Right atrium auricular region (tissue), 2 donors: ENCODE data around the gene RET. TPM values are rescaled to one million over a fixed set of nuclear protein-coding genes. Genes with fewer than 3 reads are reported as not detected.

ENCODE experiments used
- DNase-seq: peaks from one replicate; pipeline ENCODE4 v3.0.0-alpha.2; 2019; ENCODE audit warnings: low spot score
- H3K27ac ChIP-seq, 2 donors: fragments of 200-600 bp; sonication (generic); 1 replicate in 1 of 2; 2 replicates in 1 of 2; pipeline ENCODE4 v1.5.1; 2016 to 2019
- H3K27me3 ChIP-seq, 2 donors: fragments of 200-600 bp; sonication (generic); one replicate each; pipeline versions ENCODE4 v1.5.1 to v1.6.0; 2017 to 2019
- H3K36me3 ChIP-seq: fragments of 200-600 bp; sonication (generic); one replicate; pipeline ENCODE4 v1.5.1; 2016
- H3K4me1 ChIP-seq, 2 donors: fragments of 200-600 bp; sonication (generic); one replicate each; pipeline versions ENCODE4 v1.5.1 to v1.6.0; 2017 to 2019
- H3K4me3 ChIP-seq, 2 donors: fragments of 200-600 bp; sonication (generic); 1 replicate in 1 of 2; 2 replicates in 1 of 2; pipeline ENCODE4 v1.5.1; 2017 to 2019; ENCODE audit warnings: mild to moderate bottlenecking in 1 of 2, moderate library complexity in 1 of 2
- H3K9me3 ChIP-seq, 2 donors: fragments of 200-600 bp; sonication (generic); one replicate each; pipeline ENCODE4 v1.5.1; 2019
- total RNA-seq, 2 donors: library from RNA; depleted of rRNA; stranded (reverse); fragments of >200 nt; gene quantifications; one replicate each; pipeline ENCODE4 v1.1.0, GENCODE V29; 2016
- TF ChIP-seq, protein P1 (sequence below), 2 donors: fragments of 200-600 bp; sonication (generic); IDR thresholded peaks; one replicate each; pipeline ENCODE4 v1.5.1; 2019; ENCODE audit warnings: antibody characterized with exemption in 2 of 2

RET gene
- total RNA-seq, 2 donors from 2014 or later: 0.12 to 0.44 TPM

DNA sequence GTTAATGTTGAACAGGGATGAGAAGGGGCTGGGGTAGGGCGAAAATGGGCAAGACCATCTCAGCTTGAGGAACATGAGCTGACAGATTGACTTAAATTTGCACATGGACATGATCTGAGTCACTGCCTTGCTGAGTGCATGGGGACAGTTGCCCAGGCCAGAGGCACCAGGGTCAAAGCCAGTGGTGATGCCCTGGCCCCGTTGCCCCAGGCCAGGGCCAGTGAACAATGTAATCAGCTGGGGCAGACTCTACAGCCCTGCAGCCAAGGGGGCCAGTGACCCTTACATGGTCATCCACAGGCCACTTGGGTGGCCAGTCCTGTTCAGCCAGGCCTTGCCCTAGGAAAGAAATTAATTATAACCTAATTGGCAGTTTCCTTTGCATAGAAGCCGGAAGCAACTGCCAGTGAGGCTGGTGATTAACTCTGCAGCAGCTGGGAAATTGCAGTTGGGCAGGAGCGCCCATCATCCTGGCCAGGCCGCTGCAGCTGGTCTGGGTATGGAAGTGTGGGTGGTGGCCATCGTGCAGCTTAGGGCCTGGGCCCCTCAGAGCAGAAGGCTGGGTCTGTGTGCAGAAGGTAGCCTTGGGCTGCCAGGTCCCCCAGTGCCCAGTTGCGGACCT lies 9.6 kb downstream of the RET start:
- Histone ChIP-seq H3K4me1 (no peaks in the 10 kb centered on the region), H3K4me3 (no peak overlapping the region), H3K36me3 (no peaks in the 10 kb centered on the region), H3K27ac (no peak overlapping the region), H3K27me3 (no peaks in the 10 kb centered on the region), H3K9me3 (no peaks in the 10 kb centered on the region)
- TF ChIP-seq, protein P1, sequence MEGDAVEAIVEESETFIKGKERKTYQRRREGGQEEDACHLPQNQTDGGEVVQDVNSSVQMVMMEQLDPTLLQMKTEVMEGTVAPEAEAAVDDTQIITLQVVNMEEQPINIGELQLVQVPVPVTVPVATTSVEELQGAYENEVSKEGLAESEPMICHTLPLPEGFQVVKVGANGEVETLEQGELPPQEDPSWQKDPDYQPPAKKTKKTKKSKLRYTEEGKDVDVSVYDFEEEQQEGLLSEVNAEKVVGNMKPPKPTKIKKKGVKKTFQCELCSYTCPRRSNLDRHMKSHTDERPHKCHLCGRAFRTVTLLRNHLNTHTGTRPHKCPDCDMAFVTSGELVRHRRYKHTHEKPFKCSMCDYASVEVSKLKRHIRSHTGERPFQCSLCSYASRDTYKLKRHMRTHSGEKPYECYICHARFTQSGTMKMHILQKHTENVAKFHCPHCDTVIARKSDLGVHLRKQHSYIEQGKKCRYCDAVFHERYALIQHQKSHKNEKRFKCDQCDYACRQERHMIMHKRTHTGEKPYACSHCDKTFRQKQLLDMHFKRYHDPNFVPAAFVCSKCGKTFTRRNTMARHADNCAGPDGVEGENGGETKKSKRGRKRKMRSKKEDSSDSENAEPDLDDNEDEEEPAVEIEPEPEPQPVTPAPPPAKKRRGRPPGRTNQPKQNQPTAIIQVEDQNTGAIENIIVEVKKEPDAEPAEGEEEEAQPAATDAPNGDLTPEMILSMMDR (IDR thresholded peaks at IDR 0.05): no peak
- DNase-seq: no peak

DNA sequence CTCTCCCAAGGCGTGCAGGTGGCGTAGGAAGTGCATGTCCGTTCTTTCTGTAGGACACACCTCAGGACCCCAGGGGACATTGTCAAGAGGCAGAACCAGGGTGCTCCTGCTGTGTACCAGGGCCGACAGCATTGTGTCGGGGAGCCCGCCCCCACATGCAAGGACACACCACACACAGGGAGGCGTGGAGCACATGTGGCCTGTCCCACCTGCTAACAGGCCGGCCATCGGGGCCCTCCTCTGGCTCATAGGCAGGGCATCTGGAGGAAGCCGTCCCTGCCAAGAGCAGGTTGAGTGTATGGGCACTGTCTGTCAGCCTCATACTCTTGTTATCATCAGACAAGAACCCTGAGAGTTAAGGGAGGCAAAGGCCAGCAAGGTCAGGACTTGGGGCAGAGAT lies 12.7 kb downstream of the RET start:
- Histone ChIP-seq H3K36me3 (no peaks in the 10 kb centered on the region), H3K27me3 (no peaks in the 10 kb centered on the region), H3K4me1 (no peaks in the 10 kb centered on the region), H3K9me3 (no peaks in the 10 kb centered on the region), H3K27ac (no peak overlapping the region), H3K4me3 (no peak overlapping the region)
- no peak for DNase-seq
- TF ChIP-seq, protein P1 (IDR thresholded peaks at IDR 0.05): no peak

DNA sequence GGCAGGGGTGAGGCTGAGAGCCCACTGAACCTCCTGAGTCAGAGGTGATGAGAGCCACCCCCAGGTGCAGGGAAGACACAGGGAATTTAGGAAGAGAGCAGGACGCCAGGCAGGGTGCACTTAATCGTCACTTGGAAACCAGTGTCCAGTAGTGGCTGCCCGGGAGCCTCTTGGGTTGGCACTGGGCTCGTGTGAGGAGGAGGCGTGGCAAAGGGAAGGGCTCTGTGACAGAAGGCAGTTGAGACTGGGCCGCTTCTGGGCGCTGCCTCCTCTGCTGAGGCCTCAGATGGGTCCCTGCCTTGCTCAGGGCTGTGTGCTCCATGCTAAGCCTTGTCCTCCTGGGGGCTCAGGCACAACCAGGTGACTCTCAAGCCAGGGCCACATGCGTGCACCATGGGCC lies 13.3 kb downstream of the RET start:
- H3K36me3 ChIP-seq: no peaks in the 10 kb centered on the region
- H3K27me3 ChIP-seq: no peaks in the 10 kb centered on the region
- H3K27ac ChIP-seq: no peak overlapping the region
- H3K4me3 ChIP-seq: no peak overlapping the region
- DNase-seq: no peak
- TF ChIP-seq, protein P1 (IDR thresholded peaks at IDR 0.05): no peak
- H3K9me3 ChIP-seq: no peaks in the 10 kb centered on the region
- H3K4me1 ChIP-seq: no peaks in the 10 kb centered on the region

DNA sequence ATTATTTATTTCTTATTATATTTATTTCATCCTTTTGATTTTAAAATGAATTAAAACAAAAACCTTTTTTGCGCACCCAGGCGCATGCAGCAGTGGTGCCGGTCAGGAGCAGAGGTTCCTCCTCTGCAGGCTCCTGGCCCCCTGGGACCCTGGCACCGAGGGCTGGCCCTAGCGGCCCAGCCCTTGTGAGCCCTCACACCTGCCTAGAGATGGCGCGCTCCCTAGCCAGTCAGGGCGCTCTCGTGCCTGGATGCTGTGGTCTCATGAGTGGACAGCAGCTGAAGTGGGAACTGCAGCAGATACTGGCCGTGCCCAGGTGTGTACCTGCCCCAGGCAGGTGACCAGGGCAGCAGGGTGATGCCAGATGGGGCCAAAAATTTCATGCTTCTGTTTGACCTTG lies 13.8 kb downstream of the RET start:
- no peak for DNase-seq
- H3K36me3 ChIP-seq: no peaks in the 10 kb centered on the region
- H3K4me1 ChIP-seq: no peaks in the 10 kb centered on the region
- no peaks in the 10 kb centered on the region for H3K27me3 ChIP-seq
- H3K9me3 ChIP-seq: no peaks in the 10 kb centered on the region
- TF ChIP-seq, protein P1 (IDR thresholded peaks at IDR 0.05): no peak
- H3K4me3 ChIP-seq: no peak overlapping the region
- no peak overlapping the region for H3K27ac ChIP-seq

DNA sequence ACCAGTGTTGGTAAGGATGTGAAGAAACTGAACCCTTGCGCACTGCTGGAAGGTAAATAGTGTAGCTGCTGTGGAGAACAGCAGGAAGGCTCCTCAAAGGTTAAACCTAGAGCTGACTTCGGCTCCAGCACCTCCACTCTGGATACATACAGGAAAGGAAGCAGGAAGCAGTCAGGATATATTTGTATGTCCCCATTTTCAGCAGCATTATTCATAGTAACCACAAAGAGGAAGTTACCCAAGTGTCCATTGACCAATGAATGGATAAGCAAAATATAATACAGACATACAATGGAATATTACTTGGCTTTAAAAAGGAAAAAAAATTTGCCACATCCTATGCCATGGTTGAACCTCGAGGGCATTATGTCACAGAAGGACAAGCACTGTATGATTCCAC lies 15.0 kb downstream of the RET start:
- Histone ChIP-seq H3K9me3 (no peaks in the 10 kb centered on the region), H3K4me3 (no peak overlapping the region), H3K27me3 (no peaks in the 10 kb centered on the region), H3K4me1 (no peaks in the 10 kb centered on the region), H3K36me3 (no peaks in the 10 kb centered on the region), H3K27ac (no peak overlapping the region)
- TF ChIP-seq, protein P1 (IDR thresholded peaks at IDR 0.05): no peak
- no peak for DNase-seq

DNA sequence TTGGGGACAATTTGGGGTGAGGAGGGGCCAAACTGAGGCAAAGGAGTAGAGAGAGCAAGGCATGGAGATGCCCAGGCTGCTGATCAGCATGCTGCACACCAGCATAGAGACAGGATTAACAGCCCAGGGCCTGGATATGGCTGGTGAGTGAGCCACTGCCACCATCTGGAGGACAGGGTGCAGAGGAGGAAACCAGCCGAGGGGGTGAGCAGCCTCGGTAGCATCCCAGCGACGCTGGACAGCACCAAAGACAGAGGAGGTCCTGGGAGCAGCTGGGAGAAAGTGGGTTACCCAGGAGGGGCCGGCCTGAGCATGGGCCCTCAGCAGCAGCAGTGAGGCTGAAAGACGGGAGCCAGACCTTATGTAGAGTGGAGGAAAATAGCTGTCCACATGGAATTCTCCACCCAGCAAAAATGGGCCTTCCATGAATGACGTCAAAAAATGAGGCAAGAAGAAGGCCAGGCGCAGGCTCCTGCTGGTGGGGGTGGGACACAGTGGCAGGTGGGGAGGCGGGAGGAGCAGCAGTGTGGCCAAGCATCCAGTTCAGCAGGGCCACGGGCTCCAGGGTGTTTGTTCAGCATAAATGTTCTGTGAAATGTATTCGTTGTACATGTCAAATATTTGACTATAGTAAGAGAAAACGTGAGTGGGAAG lies 16.7 kb downstream of the RET start:
- no peak for DNase-seq
- no peak overlapping the region for H3K27ac ChIP-seq
- H3K27me3 ChIP-seq: no peaks in the 10 kb centered on the region
- no peaks in the 10 kb centered on the region for H3K36me3 ChIP-seq
- H3K4me3 ChIP-seq: no peak overlapping the region
- TF ChIP-seq, protein P1 (IDR thresholded peaks at IDR 0.05): no peak
- no peaks in the 10 kb centered on the region for H3K9me3 ChIP-seq
- no peaks in the 10 kb centered on the region for H3K4me1 ChIP-seq
